Activated CD8-positive, alpha-beta memory T cell treated with anti-CD3 and anti-CD28 coated beads for 4 hours (primary cell): ENCODE results near the gene SERPINB3.
"Not testable (repeated sequence)": the region's sequence is repeated elsewhere in the genome, so short reads cannot be mapped to it uniquely, and the experiment has no call there.

Source experiments
- DNase-seq, 2 donors: peaks; one replicate each; pipeline ENCODE4 v3.0.0-alpha.2; 2020; ENCODE audit warnings: low read depth in 2 of 2

Gene SERPINB3

GRCh38 chr18:63661750-63662149 lies at the start of gene SERPINB3:
Gene SERPINB3 (minus strand): TSS chr18:63661893. CDS start chr18:63661216, 677 bp downstream.
- DNase-seq, result not testable (repeated sequence)

GRCh38 chr18:63708650-63709049 lies 47.0 kb upstream of the SERPINB3 start:
- no peak for DNase-seq

GRCh38 chr18:63707816-63708215 lies 46.1 kb upstream of the SERPINB3 start:
- DNase-seq, result no peak

- no peak for DNase-seq
These were observed 43.7 kb upstream of the SERPINB3 start for GRCh38 chr18:63705401-63705800.

- no peak for DNase-seq
These were observed 41.0 kb upstream of the SERPINB3 start, which contains the start of gene SERPINB11 for GRCh38 chr18:63702660-63703059. Gene SERPINB11 (plus strand): TSS chr18:63702960. CDS start chr18:63710194, 7,234 bp downstream.

- DNase-seq, result no peak
These were observed 40.3 kb upstream of the SERPINB3 start for GRCh38 chr18:63701952-63702351.

GRCh38 chr18:63700501-63700900 lies 38.8 kb upstream of the SERPINB3 start:
- DNase-seq, result no peak

GRCh38 chr18:63697097-63697660 lies 35.5 kb upstream of the SERPINB3 start:
- DNase-seq, result no peak

- no peak for DNase-seq
These were observed 27.4 kb upstream of the SERPINB3 start for GRCh38 chr18:63689064-63689463.

GRCh38 chr18:63686871-63687270 lies 25.2 kb upstream of the SERPINB3 start:
- DNase-seq, result no peak

- DNase-seq, result no peak
These were observed 23.0 kb upstream of the SERPINB3 start for GRCh38 chr18:63684718-63685117.

GRCh38 chr18:63683890-63684289 lies 22.2 kb upstream of the SERPINB3 start:
- DNase-seq, result no peak

GRCh38 chr18:63683152-63683551 lies 21.5 kb upstream of the SERPINB3 start:
- no peak for DNase-seq

GRCh38 chr18:63681449-63682340 lies 20.0 kb upstream of the SERPINB3 start:
- no peak for DNase-seq

- DNase-seq, result no peak
These were observed 18.3 kb upstream of the SERPINB3 start for GRCh38 chr18:63679820-63680606.

GRCh38 chr18:63677500-63678225 lies 16.0 kb upstream of the SERPINB3 start:
- DNase-seq, result no peak

GRCh38 chr18:63676526-63677323 lies 15.0 kb upstream of the SERPINB3 start:
- no peak for DNase-seq

GRCh38 chr18:63664571-63664970 lies 2.9 kb upstream of the SERPINB3 start:
- no peak for DNase-seq

GRCh38 chr18:63658920-63659319 lies 2.8 kb downstream of the SERPINB3 start:
- DNase-seq, result not testable (repeated sequence)

GRCh38 chr18:63650271-63650670 lies 11.4 kb downstream of the SERPINB3 start:
- DNase-seq, result not testable (repeated sequence)

- no peak for DNase-seq
These were observed 13.5 kb downstream of the SERPINB3 start for GRCh38 chr18:63648241-63648640.
